K562 (cell line): ENCODE results near the gene ALG12. TPM values are rescaled to one million over a fixed set of nuclear protein-coding genes. Genes with fewer than 3 reads are reported as not detected.

Source experiments
- ATAC-seq: fragments of 200-7000 bp; cut with Tn5 transposase; 3 replicates; pipeline ENCODE4 v1.9.1; 2020; ENCODE audit warnings: moderate library complexity
- BruUV-seq: library from RNA; stranded (reverse); fragments of 400-500 nt; replicated peaks from 2 replicates; lab custom pipeline; 2021; lab: Mats Ljungman, UMichigan
- CTCF ChIA-PET: fragments of 300-600 bp; formaldehyde crosslinking; extraction: SDS; loops from one replicate; lab custom pipeline; 2021; ENCODE audit warnings: low intra/inter-chr PET ratio; lab: Yijun Ruan, JAX
- POLR2A ChIA-PET: fragments of 300-600, 350-650 bp; sonication (Branson Sonifier 250); formaldehyde crosslinking; extraction: SDS; loops from one replicate; lab custom pipeline; 2021; ENCODE audit warnings: antibody characterized with exemption, inconsistent platforms; lab: Yijun Ruan, JAX
- DNase-seq, 4 experiments: peaks; one replicate each; pipeline versions ENCODE4 v3.0.0 to v3.0.0-alpha.2; 2011 to 2018; ENCODE audit warnings: low spot score in 3 of 4, mixed read lengths in 3 of 4; ENCODE audit errors: extremely low read depth in 1 of 4
- FAIRE-seq: peaks from 2 replicates; lab custom pipeline; 2011; peaks lifted over from hg19 to GRCh38; lab: Jason Lieb, UNC
- H2AFZ ChIP-seq: 2 replicates; pipeline ENCODE4 v1.6.0; 2011; ENCODE audit warnings: low read depth, low read length, control low read depth, inconsistent platforms
- H3K27ac ChIP-seq: fragments of 200-600 bp; 3 replicates; pipeline ENCODE4 v1.8.0; 2011; ENCODE audit warnings: low read depth, mild to moderate bottlenecking, control low read depth, inconsistent platforms, low read length, moderate library complexity, mixed read lengths; ENCODE audit errors: extremely low read depth
- H3K27me3 ChIP-seq, 2 experiments: fragments of 300-600 bp in 1 of 2; 2 replicates in 1 of 2; 3 replicates in 1 of 2; pipeline versions ENCODE4 v1.6.0 to v1.8.0; 2011; ENCODE audit warnings: inconsistent platforms in 2 of 2, low read length in 2 of 2, mild to moderate bottlenecking in 1 of 2, mixed read lengths in 1 of 2, moderate library complexity in 1 of 2; ENCODE audit not compliant: control insufficient read depth in 2 of 2, insufficient read depth in 2 of 2
- H3K36me3 ChIP-seq: fragments of 300-600 bp; 3 replicates; pipeline ENCODE4 v1.8.0; 2011; ENCODE audit warnings: mild to moderate bottlenecking, low read length, inconsistent platforms; ENCODE audit not compliant: control insufficient read depth, insufficient read depth
- H3K4me1 ChIP-seq, 2 experiments: fragments of 200-600 bp in 1 of 2; replicated peaks in 1 of 2; 2 replicates in 1 of 2; 3 replicates in 1 of 2; pipeline versions ENCODE4 v1.5.1 to v1.8.0; 2011; ENCODE audit warnings: inconsistent platforms in 2 of 2, low read length in 2 of 2, mild to moderate bottlenecking in 1 of 2, mixed read lengths in 1 of 2, moderate library complexity in 1 of 2; ENCODE audit not compliant: control insufficient read depth in 2 of 2, insufficient read depth in 2 of 2
- H3K4me2 ChIP-seq: 2 replicates; pipeline ENCODE4 v1.6.1; 2011; ENCODE audit warnings: low read length, control low read depth, inconsistent platforms, mixed read lengths; ENCODE audit not compliant: insufficient read depth
- H3K4me3 ChIP-seq: fragments of 200-600 bp; sonication (generic), shearing (Covaris generic); 2 replicates; pipeline ENCODE4 v1.5.1; 2016; ENCODE audit warnings: control low read depth, inconsistent platforms
- H3K79me2 ChIP-seq: fragments of 200-600 bp; 3 replicates; pipeline ENCODE4 v1.8.0; 2011; ENCODE audit warnings: low read length, inconsistent platforms; ENCODE audit not compliant: control insufficient read depth, insufficient read depth
- H3K9ac ChIP-seq, 2 experiments: 2 replicates each; pipeline versions ENCODE4 v1.6.0 to v1.6.1; 2011; ENCODE audit warnings: low read depth in 2 of 2, low read length in 2 of 2, control low read depth in 1 of 2, inconsistent platforms in 1 of 2, mild to moderate bottlenecking in 1 of 2, mixed read lengths in 1 of 2; ENCODE audit not compliant: insufficient read depth in 1 of 2
- H3K9me1 ChIP-seq: one replicate; pipeline ENCODE4 v1.6.0; 2011; ENCODE audit warnings: inconsistent platforms, mild to moderate bottlenecking, low read length, moderate library complexity; ENCODE audit not compliant: control insufficient read depth, insufficient read depth
- H3K9me3 ChIP-seq: replicated peaks from 2 replicates; pipeline ENCODE4 v1.5.1; 2011; ENCODE audit warnings: low read depth, low read length, inconsistent platforms; ENCODE audit not compliant: control insufficient read depth, insufficient read depth
- H4K20me1 ChIP-seq: replicated peaks from 2 replicates; pipeline ENCODE4 v1.6.1; 2011; ENCODE audit warnings: low read length, inconsistent platforms, mixed read lengths; ENCODE audit not compliant: control insufficient read depth, insufficient read depth
- ADNP ChIP-seq: fragments of 200-800 bp; sonication (Bioruptor generic); IDR thresholded peaks from 2 replicates; pipeline ENCODE4 v1.6.1; 2016; ENCODE audit warnings: missing genetic modification characterization, missing compliant biosample characterization
- CXXC5 ChIP-seq: fragments of 250-450 bp; sonication (Bioruptor Pico); IDR thresholded peaks from 2 replicates; pipeline ENCODE4 v1.8.0; 2022; ENCODE audit warnings: inconsistent platforms, mild to moderate bottlenecking, moderate library complexity
- EWSR1 ChIP-seq: fragments of 450-650 bp; IDR thresholded peaks from 2 replicates; pipeline ENCODE4 v1.6.1; 2018; ENCODE audit warnings: borderline replicate concordance, mild to moderate bottlenecking, low read depth, moderate library complexity; ENCODE audit not compliant: partially characterized antibody
- HDAC3 ChIP-seq: fragments of 450-650 bp; IDR thresholded peaks from 2 replicates; pipeline ENCODE4 v1.6.1; 2018; ENCODE audit warnings: borderline replicate concordance, mild to moderate bottlenecking, moderate library complexity; ENCODE audit not compliant: partially characterized antibody
- HMG20B ChIP-seq: fragments of 250-450 bp; sonication (Bioruptor Pico); IDR thresholded peaks from 2 replicates; pipeline ENCODE4 v1.5.0; 2021; ENCODE audit warnings: mild to moderate bottlenecking
- LEF1 ChIP-seq: fragments of 450-650 bp; IDR thresholded peaks from 2 replicates; pipeline ENCODE4 v1.6.1; 2016; ENCODE audit warnings: mild to moderate bottlenecking
- NR2C1 ChIP-seq, 2 experiments: fragments of 450-650 bp; IDR thresholded peaks; 2 replicates each; pipeline ENCODE4 v1.6.1; 2017; ENCODE audit warnings: mild to moderate bottlenecking in 2 of 2, antibody characterized with exemption in 1 of 2, inconsistent platforms in 1 of 2, missing compliant biosample characterization in 1 of 2, missing genetic modification characterization in 1 of 2
- NR2F6 ChIP-seq: fragments of 450-650 bp; formaldehyde crosslinking; IDR thresholded peaks from 2 replicates; pipeline ENCODE4 v1.4.0; 2020; ENCODE audit warnings: mild to moderate bottlenecking
- SAFB2 ChIP-seq: fragments of 200-400 bp; formaldehyde crosslinking; IDR thresholded peaks from 2 replicates; pipeline ENCODE4 v1.6.1; 2018; ENCODE audit warnings: borderline replicate concordance, low read length, low read depth, moderate library complexity; ENCODE audit not compliant: severe bottlenecking
- SPI1 ChIP-seq: IDR thresholded peaks from 2 replicates; pipeline ENCODE4 v1.6.1; 2011; ENCODE audit warnings: low read depth, low read length, control low read depth, borderline replicate concordance
- SREBF2 ChIP-seq: sonication (generic); formaldehyde crosslinking; IDR thresholded peaks from 2 replicates; pipeline ENCODE4 v1.4.0; 2020; ENCODE audit warnings: mild to moderate bottlenecking, missing genetic modification reagents
- SRSF7 ChIP-seq: fragments of 200-400 bp; formaldehyde crosslinking; optimal IDR thresholded peaks from 2 replicates; pipeline ENCODE3; 2017; ENCODE audit warnings: mild to moderate bottlenecking, low read depth, low read length
- TAL1 ChIP-seq: fragments of 450-650 bp; IDR thresholded peaks from 2 replicates; pipeline ENCODE4 v1.6.1; 2016; ENCODE audit warnings: mild to moderate bottlenecking
- TCF7L2 ChIP-seq: fragments of 150-350 bp; IDR thresholded peaks from 2 replicates; pipeline ENCODE4 v1.6.1; 2016; ENCODE audit warnings: low read depth, mild to moderate bottlenecking, low read length, moderate library complexity
- TGIF2 ChIP-seq: sonication (generic); formaldehyde crosslinking; IDR thresholded peaks from 2 replicates; pipeline ENCODE4 v1.8.1; 2022; ENCODE audit warnings: mild to moderate bottlenecking, missing genetic modification reagents, moderate library complexity
- TSC22D4 ChIP-seq: fragments of 450-650 bp; IDR thresholded peaks from 2 replicates; pipeline ENCODE4 v1.6.1; 2016; ENCODE audit warnings: missing genetic modification characterization, missing biosample characterization, control low read depth
- WHSC1 ChIP-seq: IDR thresholded peaks from one replicate; pipeline ENCODE4 v1.6.1; 2012; ENCODE audit warnings: low read length, control low read depth, inconsistent platforms
- ZBTB7A ChIP-seq: IDR thresholded peaks from 2 replicates; pipeline ENCODE4 v1.6.1; 2011; ENCODE audit warnings: low read depth, mild to moderate bottlenecking, low read length, moderate library complexity, borderline replicate concordance; ENCODE audit not compliant: control insufficient read depth
- ZNF354B ChIP-seq: fragments of 250-450 bp; sonication (Bioruptor Pico); IDR thresholded peaks from 2 replicates; pipeline ENCODE4 v1.4.0; 2020
- ZNF707 ChIP-seq: fragments of 250-450 bp; sonication (Bioruptor Pico); conservative IDR thresholded peaks from 2 replicates; pipeline ENCODE4 v1.8.0; 2022; ENCODE audit warnings: inconsistent platforms, mild to moderate bottlenecking, moderate library complexity
- ZNF76 ChIP-seq: fragments of 250-450 bp; sonication (Bioruptor Pico); IDR thresholded peaks from 2 replicates; pipeline ENCODE4 v1.4.0; 2020; ENCODE audit warnings: mild to moderate bottlenecking, moderate library complexity, borderline replicate concordance
- ZSCAN29 ChIP-seq: fragments of 450-650 bp; IDR thresholded peaks from 2 replicates; pipeline ENCODE4 v1.6.1; 2017
- WGBS: fragments of 100-300 bp; shearing (Covaris generic); methylation state at CpG from one replicate; pipeline ENCODE4 v1.1.6; 2016; ENCODE audit warnings: low coverage, mixed read lengths; ENCODE audit not compliant: insufficient coverage; ENCODE audit errors: missing lambda C conversion rate; 5-methylcytosine and 5-hydroxymethylcytosine counted together
- in situ Hi-C: fragments of 300-500 bp; cut with MboI; formaldehyde crosslinking; loops from 4 replicates; pipeline ENCODE4 v1.15.0; 2018; ENCODE audit warnings: inconsistent platforms, mixed read lengths
- intact Hi-C: fragments of 100-400 bp; cut with micrococcal nuclease; formaldehyde crosslinking; loops from 2 replicates; pipeline ENCODE4 v1.14.2; 2022
- polyA plus RNA-seq, 8 experiments: library from polyadenylated mRNA; depleted of rRNA in 4 of 8; stranded (reverse) in 5 of 8; unstranded in 3 of 8; fragments of >200 nt; fragmentation: Nextera tagmentation in 2 of 8; fragmentation: Illumina TruSeq in 1 of 8; extraction: Ambion mirVana in 2 of 8; extraction: Trizol in 1 of 8; gene quantifications; 2 replicates each; pipeline versions ENCODE4 v1.2.1 to v1.2.3, GENCODE V29; 2011 to 2014; ENCODE audit warnings: inconsistent platforms in 1 of 8, missing spikeins in 1 of 8
- total RNA-seq, 7 experiments: library from RNA; depleted of rRNA in 6 of 7; stranded (reverse); fragments of >200 nt in 6 of 7; fragmentation: Illumina TruSeq in 2 of 7; extraction: Trizol in 2 of 7; gene quantifications; 2 replicates each; pipeline versions ENCODE4 v1.2.1 to v1.2.3, GENCODE V29; 2011 to 2021; ENCODE audit warnings: low replicate concordance in 1 of 7
- TF ChIP-seq, protein P1 (sequence below), 2 experiments: fragments of 450-650 bp; IDR thresholded peaks; 2 replicates each; pipeline ENCODE4 v1.6.1; 2016

ALG12 gene
- total and polyA plus RNA-seq, 9 of the 15 experiments (the other 6 are each of a cell fraction or from before 2014, with no cell fraction given): 0.20 to 8.5 (median 3.4) TPM

DNA sequence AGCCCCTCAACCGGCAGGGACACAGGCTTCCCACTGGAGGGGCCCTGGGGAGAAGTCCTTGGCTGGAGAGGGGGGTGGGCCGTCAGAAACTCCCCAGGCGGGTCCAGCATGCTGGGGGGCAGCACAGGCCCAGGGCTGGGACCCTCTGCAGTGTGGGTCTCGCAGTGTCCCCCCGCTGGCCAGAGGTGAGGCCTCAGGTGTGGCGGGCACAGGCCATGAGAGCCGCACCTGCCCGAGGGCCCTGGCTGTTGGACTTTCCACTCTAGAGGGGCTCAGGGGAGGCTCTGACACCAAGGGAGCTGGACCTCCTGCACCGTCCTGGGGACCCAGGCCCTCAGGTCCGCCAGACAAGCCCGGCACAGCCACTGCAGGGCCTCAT, 31.7 kb upstream of the ALG12 start (continued):
- no peak for TF ChIP-seq NR2C1 (IDR thresholded peaks at IDR 0.05)
- no peak for TF ChIP-seq NR2C1 (tag; IDR thresholded peaks at IDR 0.05)
- no peak for TF ChIP-seq SPI1
- TF ChIP-seq CXXC5 (CRISPR knock-in tag): no peak
- no peak for TF ChIP-seq ZBTB7A
- no peak for TF ChIP-seq EWSR1
- TF ChIP-seq SRSF7: no peak
- no peak for TF ChIP-seq ZNF76
- no peak for TF ChIP-seq ZNF354B

DNA sequence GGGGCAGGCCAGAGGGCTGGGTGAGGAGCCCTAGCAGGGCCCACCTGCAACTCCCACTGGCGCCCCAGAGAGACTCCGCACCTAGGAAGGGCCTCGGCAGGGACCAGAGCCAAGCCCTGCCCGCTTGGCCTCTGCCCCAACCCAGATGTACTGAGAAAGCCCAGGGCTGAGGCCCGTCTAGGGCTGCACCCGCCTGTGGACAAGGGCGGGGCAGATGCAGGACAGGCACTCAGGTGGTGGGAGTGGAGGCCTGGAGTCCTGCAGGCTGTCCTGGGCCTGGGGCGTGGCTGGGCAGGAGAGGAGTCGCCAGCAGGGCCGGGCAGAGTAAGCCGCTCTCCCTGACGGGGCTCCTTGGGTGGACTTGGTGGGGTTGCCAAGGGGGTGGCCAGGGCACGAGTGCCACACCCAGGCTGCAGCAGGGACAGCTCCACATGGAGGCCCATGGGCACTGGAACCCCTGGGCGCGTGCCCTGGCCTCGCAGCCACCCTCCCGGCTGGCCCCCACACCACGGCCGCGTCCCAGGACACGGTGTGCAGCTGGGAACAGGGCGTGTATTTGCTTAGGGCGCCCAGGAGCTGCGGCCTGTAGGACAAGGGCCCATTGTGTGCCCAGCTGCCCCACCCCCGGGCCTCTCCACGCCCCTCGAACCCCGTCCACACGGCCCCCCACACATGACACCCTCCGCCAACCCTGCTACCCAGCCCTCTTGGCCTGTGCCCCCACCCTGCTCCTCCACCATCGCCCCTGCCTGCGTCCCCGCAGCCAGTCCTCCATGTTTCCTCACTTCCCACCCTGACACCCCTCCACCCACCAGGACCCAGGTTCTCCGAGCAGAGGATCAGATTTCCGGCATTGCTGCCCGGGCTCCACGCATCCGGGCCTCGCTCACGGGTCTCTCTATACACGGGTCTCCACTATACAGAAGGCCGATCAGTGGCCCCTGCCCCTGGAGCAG, 31.0 kb upstream of the ALG12 start:
- Histone ChIP-seq H3K9me3 (no peaks in the 10 kb centered on the region), H3K4me1 (peaks cover 5 to 87% of the 10 kb centered on the region in 2 experiments; a peak in 3 of 5 replicates), H3K9ac (peak overlapping the region in 1 of 2 experiments; percentile 9; a peak in 1 of 4 replicates), H3K79me2 (no peaks in the 10 kb centered on the region), H3K27me3 (no peaks in the 10 kb centered on the region), H3K36me3 (no peaks in the 10 kb centered on the region), H3K27ac (no peak overlapping the region), H2AFZ (no peak overlapping the region), H3K9me1 (no peaks in the 10 kb centered on the region), H3K4me2 (no peak overlapping the region), H4K20me1 (no peaks in the 10 kb centered on the region), H3K4me3 (no peak overlapping the region)
- WGBS: 65% methylated on average over 19 of the region's 42 CpGs
- FAIRE-seq (no peak), ATAC-seq (no peak), DNase-seq (peak in 1 of 4 experiments; percentile 12)
- CTCF ChIA-PET: no interaction called here
- TF ChIP-seq TCF7L2: no peak
- no peak for TF ChIP-seq ZNF707 (CRISPR knock-in tag)
- TF ChIP-seq WHSC1: no peak
- no peak for TF ChIP-seq SREBF2 (CRISPR knock-in tag)
- TF ChIP-seq TGIF2 (CRISPR knock-in tag): no peak
- no peak for TF ChIP-seq ZSCAN29
- no peak for TF ChIP-seq LEF1
- TF ChIP-seq ADNP (tag): no peak
- TF ChIP-seq NR2F6: no peak
- TF ChIP-seq TAL1: no peak
- no peak for TF ChIP-seq HDAC3
- TF ChIP-seq TSC22D4: no peak
- TF ChIP-seq, protein P1, sequence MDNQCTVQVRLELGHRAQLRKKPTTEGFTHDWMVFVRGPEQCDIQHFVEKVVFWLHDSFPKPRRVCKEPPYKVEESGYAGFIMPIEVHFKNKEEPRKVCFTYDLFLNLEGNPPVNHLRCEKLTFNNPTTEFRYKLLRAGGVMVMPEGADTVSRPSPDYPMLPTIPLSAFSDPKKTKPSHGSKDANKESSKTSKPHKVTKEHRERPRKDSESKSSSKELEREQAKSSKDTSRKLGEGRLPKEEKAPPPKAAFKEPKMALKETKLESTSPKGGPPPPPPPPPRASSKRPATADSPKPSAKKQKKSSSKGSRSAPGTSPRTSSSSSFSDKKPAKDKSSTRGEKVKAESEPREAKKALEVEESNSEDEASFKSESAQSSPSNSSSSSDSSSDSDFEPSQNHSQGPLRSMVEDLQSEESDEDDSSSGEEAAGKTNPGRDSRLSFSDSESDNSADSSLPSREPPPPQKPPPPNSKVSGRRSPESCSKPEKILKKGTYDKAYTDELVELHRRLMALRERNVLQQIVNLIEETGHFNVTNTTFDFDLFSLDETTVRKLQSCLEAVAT (IDR thresholded peaks at IDR 0.05): no peak
- TF ChIP-seq SAFB2: no peak
- TF ChIP-seq HMG20B: no peak
- intact Hi-C loops (no loop called here), in situ Hi-C loops (no loop called here)
- BruUV-seq: no TSS peak
- POLR2A ChIA-PET: no interaction called here
